HG02981 (cell line): ENCODE data around the gene COQ9.
"Not testable (repeated sequence)": the region's sequence is repeated elsewhere in the genome, so short reads cannot be mapped to it uniquely, and the experiment has no call there.

Source experiments
- ATAC-seq: cut with Tn5 transposase; IDR thresholded peaks from one replicate; pipeline ENCODE4 v1.9.1; 2021; ENCODE audit warnings: mild to moderate bottlenecking, moderate library complexity; ENCODE audit not compliant: unreplicated experiment

COQ9 gene

GRCh38 chr16:57426356-57426755 lies 20.9 kb upstream of the COQ9 start:
- ATAC-seq: no peak

DNA sequence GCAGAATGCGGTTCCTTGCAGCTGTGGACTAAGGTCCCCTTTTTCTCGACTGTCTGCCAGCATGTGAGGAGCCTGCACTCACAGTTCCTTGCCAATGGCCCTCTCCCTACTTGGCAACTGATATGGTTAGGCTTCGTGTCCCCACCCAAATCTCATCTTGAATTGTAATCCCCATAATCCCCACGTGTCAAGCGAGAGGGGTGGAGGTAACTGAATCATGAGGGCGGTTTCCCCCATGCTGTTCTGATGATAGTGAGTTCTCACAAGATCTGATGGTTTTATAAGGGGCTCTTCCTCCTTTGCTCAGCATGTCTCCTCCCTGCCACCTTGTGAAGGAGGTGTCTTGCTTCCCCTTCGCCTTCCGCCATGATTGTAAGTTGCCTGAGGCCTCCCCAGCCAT lies 20.0 kb upstream of the COQ9 start:
- no peak for ATAC-seq

DNA sequence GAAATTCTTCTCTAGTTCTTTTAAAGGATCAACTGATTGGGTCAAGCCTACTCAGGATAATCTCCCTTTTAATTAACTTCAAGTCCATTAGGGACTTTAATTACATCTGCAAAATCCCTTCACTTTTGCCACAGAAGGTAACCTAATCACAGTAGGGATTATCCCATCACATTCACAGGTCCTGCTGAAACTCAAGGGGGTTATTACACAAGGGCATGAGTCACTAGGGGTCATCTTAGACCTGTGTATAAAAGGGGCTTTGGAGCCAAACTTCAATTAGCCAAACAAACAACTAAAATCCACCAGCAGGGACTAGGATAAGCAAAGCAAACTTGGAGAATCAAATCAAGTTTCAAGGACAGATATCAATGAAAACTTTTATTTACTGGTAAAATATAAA lies 19.5 kb upstream of the COQ9 start:
- ATAC-seq: no peak

GRCh38 chr16:57430955-57431354 lies 16.3 kb upstream of the COQ9 start:
- no peak for ATAC-seq

GRCh38 chr16:57432505-57432904 lies 14.8 kb upstream of the COQ9 start:
- ATAC-seq: no peak

DNA sequence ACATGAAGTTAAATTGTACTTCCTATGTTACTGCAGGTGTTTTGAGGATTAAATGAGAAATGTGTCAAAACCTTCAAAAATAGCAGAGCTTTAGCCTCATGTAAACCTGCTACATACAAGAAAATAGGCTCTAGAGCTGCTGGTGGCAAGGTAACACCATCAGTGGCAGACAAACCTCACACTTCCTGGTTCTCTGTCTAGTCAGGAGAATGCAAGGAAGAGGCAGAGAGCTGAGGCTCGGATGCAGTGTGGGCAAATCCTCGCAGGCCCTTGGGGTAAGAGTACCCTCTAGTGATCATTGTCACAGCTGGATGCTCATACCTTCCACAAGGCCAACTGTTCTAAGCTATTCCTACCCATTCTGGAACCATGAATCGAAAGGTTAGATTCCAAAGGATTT lies 14.3 kb upstream of the COQ9 start:
- ATAC-seq: no peak

- ATAC-seq: no peak
Measured at GRCh38 chr16:57434003-57434402, 13.3 kb upstream of the COQ9 start.

DNA sequence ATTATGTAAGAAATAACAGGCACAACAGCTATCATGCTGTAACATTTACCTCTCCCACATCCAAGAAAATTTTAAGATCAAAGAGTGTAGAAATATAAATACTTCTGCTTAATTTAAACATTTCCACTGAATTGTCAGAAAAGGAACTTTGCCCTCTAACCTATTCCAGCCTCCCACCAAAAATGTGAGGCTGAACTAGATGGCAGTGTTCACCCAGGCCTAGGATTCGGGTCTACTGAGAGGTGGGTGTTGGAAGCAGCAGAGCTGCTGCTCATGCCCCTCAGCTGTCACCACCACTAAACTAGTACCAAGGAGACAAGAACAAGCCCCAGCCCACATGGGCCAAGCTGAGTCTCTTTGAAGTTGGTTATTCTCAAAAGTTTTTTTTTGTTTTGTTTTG lies 11.4 kb upstream of the COQ9 start:
- no peak for ATAC-seq

DNA sequence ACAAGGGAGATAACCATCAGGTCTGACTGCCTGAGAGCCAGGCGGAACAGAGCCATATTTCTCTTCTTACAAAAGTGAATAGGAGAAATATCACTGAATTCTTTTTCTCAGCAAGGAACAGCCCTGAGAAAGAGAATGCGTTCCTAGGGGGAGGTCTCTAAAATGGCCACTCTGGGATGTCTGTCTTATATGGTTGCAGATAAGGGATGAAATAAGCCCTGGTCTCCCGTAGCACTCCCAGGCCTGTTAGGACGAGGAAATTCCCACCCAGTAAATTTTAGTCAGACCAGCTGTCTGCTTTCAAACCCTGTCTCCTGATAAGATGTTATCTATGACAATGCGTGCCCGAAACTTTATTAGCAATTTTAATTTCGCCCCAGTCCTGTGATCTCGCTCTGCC lies 7.3 kb upstream of the COQ9 start:
- ATAC-seq: not testable (repeated sequence)

- ATAC-seq: not testable (repeated sequence)
Measured at GRCh38 chr16:57440551-57440950, 6.7 kb upstream of the COQ9 start.

- no peak for ATAC-seq
Measured at GRCh38 chr16:57444711-57445110, 2.6 kb upstream of the COQ9 start.

DNA sequence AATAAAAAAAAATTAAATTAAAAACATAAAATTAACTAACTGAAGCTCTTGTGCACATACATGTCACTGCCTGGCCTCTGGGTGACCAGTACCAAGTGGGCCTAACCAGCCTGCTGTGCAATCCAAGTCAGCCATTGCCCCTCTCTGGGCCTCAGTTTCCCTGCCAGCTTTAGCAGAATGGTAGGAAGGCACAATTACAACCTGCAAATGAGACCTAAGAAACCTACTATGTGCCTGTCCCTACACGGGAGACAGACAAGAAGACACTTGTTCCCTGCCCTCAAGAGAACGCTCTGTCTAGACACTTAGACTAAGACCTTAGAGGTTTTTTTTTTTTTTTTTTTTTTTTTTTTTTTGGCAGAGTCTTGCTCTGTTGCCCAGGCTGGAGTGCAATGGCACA lies 1.8 kb upstream of the COQ9 start:
- no peak for ATAC-seq

DNA sequence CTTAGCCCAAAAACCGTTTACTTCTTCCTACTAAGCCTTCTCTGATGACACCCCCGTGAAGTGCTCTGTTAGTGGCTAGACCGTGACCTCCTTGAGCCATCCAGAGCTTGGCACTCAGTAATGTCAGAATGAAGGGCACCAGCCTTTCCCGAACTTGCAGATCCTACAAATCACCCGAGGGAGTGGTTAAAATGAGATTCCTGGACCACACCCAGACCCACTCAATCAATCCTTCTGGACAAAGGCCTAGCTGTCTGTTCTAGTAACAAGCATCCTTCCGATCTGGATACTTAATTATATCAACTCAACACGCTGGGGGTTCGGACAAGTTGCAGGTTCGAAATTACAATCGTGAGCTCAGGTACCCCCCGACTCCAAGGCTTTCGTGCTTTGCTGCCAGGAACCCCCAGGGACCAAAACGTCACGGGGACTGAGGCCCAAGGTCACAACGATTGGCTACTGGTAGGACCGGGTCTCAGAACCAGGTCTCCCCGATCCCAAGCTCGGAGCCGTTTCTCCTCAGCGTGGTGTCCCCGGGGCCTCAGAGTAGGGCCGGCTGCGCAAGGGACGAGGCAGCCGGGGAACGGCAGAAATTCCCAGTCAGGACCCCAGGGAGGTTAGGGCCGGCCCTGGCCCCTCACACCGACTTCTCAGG lies 621 bp upstream of the COQ9 start:
- ATAC-seq: peak; percentile 20

- ATAC-seq: no peak
Measured at GRCh38 chr16:57452021-57452420, 4.7 kb downstream of the COQ9 start.

DNA sequence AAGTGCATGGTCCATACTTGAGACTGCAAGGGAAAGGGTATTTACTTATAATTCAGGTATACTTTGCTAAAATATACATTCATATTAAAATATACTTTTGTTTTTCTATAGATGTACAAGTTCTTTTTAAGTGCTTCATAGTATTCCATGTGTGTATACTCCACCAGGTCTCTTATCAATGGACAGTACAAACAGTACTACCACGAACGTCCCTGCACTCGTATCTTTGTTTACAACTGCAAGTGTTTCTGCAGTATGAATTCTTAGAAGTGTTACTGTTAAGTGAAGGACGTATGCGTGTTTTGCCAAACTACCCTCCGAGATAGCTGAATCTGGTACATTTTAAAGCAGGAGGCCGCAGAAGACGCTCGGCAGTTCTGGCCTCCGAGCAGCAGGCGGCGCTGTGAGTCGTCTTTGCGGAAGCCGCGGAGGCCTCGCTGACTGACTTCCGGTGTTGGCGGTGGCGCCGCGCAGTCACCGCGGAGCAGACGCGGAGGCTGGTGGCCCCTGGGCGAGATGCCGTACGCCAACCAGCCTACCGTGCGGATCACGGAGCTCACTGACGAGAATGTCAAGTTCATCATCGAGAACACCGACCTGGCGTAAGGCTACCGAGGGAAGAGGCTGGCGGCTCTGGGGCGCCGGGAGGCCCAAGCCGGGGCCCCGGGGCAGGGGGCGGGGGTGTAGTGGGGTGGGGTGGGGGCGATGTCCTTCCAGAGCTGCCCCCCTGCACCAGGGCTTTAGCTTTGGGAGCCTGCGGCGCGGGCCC lies 15.1 kb downstream of the COQ9 start, which contains the start of gene POLR2C:
TSS of gene POLR2C (plus strand) at position 471 of the 769 bp plus-strand sequence. CDS start at position 517, 46 bp downstream.
- ATAC-seq: peak; percentile 92

GRCh38 chr16:57462978-57463362 lies 15.7 kb downstream of the COQ9 start:
- peak; percentile 4 for ATAC-seq

DNA sequence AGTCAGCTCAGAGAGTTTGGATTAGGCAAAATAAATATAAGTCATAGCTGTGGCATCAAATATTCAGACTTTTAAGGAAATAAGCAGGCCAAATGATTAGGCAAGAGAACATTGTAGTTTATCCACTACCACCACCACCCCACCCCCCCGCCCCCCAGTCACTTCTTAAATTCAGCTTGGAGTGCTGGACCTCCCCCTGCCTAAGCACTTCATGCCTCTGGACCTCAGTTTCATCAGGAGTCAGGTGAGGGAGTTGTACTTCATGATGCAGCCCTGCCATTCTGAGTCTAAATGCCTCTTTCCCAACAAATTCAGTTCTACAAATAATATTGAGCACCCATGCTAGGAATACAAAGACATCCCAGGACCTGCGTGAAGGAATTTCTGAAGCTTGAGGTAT lies 17.2 kb downstream of the COQ9 start:
- no peak for ATAC-seq

DNA sequence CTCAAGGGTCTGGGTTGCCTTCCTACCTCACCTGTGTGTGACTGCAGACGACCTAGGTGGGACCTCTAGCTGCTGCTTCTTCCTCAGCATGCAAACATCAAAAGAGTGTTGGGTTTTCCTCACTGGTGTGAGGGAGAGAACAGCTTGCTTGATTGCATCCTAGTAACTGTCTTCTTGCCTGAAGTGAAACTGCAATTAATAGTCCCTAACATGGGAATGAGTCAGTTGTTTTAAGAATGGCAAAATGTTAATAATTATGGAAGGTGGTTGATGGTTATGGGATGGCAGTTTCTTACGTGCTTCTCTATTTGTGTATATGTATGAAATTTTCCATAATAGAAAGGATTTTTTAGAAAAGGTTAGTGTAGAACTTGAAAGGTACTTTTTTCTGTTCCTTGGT lies 21.1 kb downstream of the COQ9 start:
- no peak for ATAC-seq

GRCh38 chr16:57469046-57469445 lies 21.8 kb downstream of the COQ9 start:
- ATAC-seq: no peak

GRCh38 chr16:57469917-57470470 lies 22.7 kb downstream of the COQ9 start:
- no peak for ATAC-seq

GRCh38 chr16:57470711-57471110 lies 23.4 kb downstream of the COQ9 start:
- no peak for ATAC-seq

DNA sequence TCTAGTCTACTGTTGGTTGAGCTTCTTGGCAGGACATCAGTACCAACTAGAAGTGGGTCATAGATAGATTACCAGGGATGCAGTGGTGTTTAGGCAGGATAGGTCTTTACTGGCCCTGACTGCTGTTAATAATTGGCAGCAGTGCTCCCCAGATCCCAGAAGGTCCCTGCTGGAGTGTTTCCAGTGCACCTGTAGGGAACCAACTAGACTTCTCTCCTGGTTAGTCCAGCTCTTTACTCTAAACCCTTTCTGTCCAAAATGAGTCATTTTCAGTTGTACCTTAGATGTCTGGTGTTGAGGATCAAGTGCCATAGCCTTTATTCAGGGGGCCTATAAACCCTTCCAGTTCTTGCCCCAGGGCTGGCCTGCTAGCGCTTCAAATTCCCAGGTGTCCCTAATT lies 23.9 kb downstream of the COQ9 start:
- ATAC-seq: no peak
